H1 (cell line): ENCODE data around the gene RHBDD1. TPM values are rescaled to one million over a fixed set of nuclear protein-coding genes. Genes with fewer than 3 reads are reported as not detected.

Source experiments
- ASH2L ChIP-seq: fragments of 200-600, 300-600 bp; sonication (generic); IDR thresholded peaks from one replicate; pipeline ENCODE4 v1.7.1; 2017; ENCODE audit warnings: low read length
- CHD2 ChIP-seq: IDR thresholded peaks from 2 replicates; pipeline ENCODE4 v1.6.1; 2012; ENCODE audit warnings: low read length, improper control_type of control experiment
- RNF2 ChIP-seq: fragments of 200-900, 300-1000 bp; sonication (generic); IDR thresholded peaks from 2 replicates; pipeline ENCODE4 v1.7.1; 2016; ENCODE audit warnings: borderline replicate concordance, low read depth, mild to moderate bottlenecking, antibody characterized with exemption, low read length; ENCODE audit not compliant: poor library complexity, severe bottlenecking; ENCODE audit errors: missing control alignments
- SP1 ChIP-seq: IDR thresholded peaks from 2 replicates; pipeline ENCODE4 v1.6.1; 2011; ENCODE audit warnings: low read depth, low read length
- polyA plus RNA-seq, 7 experiments: library from polyadenylated mRNA; depleted of rRNA in 3 of 7; stranded (reverse) in 5 of 7; unstranded in 2 of 7; fragments of >200 nt in 5 of 7; fragments of 200-250 nt in 2 of 7; gene quantifications; 1 replicate in 5 of 7; 2 replicates in 1 of 7; 4 replicates in 1 of 7; pipeline versions ENCODE4 v1.2.1 to v1.2.3, GENCODE V29; 2011 to 2013; ENCODE audit warnings: missing spikeins in 2 of 7, mixed read lengths in 2 of 7
- total RNA-seq: library from RNA; stranded (reverse); fragmentation: NEBNext Ultra II Directional; extraction: Animal tissue kit (Norgen Biotek cat#: 25700); gene quantifications from 2 replicates; pipeline ENCODE4 v1.2.1, GENCODE V29; 2021
- TF ChIP-seq, protein P1 (sequence below): fragments of 300-600 bp; sonication (generic); IDR thresholded peaks from 2 replicates; pipeline ENCODE4 v1.7.1; 2012; ENCODE audit warnings: low read length, moderate library complexity, mild to moderate bottlenecking, inconsistent platforms; ENCODE audit not compliant: insufficient replicate concordance

Gene RHBDD1
- total and polyA plus RNA-seq, 2 of the 8 experiments (the other 6 are each of a cell fraction or from before 2014, with no cell fraction given) = 10.5 to 23.1 TPM

DNA sequence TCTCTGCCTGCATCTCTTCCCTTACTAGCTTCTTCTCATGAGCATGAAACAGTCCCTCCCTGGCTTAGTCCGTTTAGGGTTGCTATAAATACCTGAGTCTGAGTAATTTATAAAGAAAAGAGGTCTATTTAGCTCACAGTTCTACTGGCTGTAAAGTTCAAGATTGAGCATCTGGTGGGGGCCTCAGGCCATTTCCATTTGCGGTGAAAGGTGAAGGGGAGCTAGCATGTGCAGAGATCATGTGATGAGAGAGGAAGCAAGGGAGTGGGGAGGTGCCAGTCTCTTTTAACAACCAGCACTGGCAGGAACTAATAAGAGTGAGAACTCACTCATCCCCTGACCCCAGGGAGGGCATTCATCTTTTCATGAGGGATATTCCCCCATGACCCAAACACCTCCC lies 26.8 kb downstream of the RHBDD1 start (continued):
- TF ChIP-seq, protein P1, sequence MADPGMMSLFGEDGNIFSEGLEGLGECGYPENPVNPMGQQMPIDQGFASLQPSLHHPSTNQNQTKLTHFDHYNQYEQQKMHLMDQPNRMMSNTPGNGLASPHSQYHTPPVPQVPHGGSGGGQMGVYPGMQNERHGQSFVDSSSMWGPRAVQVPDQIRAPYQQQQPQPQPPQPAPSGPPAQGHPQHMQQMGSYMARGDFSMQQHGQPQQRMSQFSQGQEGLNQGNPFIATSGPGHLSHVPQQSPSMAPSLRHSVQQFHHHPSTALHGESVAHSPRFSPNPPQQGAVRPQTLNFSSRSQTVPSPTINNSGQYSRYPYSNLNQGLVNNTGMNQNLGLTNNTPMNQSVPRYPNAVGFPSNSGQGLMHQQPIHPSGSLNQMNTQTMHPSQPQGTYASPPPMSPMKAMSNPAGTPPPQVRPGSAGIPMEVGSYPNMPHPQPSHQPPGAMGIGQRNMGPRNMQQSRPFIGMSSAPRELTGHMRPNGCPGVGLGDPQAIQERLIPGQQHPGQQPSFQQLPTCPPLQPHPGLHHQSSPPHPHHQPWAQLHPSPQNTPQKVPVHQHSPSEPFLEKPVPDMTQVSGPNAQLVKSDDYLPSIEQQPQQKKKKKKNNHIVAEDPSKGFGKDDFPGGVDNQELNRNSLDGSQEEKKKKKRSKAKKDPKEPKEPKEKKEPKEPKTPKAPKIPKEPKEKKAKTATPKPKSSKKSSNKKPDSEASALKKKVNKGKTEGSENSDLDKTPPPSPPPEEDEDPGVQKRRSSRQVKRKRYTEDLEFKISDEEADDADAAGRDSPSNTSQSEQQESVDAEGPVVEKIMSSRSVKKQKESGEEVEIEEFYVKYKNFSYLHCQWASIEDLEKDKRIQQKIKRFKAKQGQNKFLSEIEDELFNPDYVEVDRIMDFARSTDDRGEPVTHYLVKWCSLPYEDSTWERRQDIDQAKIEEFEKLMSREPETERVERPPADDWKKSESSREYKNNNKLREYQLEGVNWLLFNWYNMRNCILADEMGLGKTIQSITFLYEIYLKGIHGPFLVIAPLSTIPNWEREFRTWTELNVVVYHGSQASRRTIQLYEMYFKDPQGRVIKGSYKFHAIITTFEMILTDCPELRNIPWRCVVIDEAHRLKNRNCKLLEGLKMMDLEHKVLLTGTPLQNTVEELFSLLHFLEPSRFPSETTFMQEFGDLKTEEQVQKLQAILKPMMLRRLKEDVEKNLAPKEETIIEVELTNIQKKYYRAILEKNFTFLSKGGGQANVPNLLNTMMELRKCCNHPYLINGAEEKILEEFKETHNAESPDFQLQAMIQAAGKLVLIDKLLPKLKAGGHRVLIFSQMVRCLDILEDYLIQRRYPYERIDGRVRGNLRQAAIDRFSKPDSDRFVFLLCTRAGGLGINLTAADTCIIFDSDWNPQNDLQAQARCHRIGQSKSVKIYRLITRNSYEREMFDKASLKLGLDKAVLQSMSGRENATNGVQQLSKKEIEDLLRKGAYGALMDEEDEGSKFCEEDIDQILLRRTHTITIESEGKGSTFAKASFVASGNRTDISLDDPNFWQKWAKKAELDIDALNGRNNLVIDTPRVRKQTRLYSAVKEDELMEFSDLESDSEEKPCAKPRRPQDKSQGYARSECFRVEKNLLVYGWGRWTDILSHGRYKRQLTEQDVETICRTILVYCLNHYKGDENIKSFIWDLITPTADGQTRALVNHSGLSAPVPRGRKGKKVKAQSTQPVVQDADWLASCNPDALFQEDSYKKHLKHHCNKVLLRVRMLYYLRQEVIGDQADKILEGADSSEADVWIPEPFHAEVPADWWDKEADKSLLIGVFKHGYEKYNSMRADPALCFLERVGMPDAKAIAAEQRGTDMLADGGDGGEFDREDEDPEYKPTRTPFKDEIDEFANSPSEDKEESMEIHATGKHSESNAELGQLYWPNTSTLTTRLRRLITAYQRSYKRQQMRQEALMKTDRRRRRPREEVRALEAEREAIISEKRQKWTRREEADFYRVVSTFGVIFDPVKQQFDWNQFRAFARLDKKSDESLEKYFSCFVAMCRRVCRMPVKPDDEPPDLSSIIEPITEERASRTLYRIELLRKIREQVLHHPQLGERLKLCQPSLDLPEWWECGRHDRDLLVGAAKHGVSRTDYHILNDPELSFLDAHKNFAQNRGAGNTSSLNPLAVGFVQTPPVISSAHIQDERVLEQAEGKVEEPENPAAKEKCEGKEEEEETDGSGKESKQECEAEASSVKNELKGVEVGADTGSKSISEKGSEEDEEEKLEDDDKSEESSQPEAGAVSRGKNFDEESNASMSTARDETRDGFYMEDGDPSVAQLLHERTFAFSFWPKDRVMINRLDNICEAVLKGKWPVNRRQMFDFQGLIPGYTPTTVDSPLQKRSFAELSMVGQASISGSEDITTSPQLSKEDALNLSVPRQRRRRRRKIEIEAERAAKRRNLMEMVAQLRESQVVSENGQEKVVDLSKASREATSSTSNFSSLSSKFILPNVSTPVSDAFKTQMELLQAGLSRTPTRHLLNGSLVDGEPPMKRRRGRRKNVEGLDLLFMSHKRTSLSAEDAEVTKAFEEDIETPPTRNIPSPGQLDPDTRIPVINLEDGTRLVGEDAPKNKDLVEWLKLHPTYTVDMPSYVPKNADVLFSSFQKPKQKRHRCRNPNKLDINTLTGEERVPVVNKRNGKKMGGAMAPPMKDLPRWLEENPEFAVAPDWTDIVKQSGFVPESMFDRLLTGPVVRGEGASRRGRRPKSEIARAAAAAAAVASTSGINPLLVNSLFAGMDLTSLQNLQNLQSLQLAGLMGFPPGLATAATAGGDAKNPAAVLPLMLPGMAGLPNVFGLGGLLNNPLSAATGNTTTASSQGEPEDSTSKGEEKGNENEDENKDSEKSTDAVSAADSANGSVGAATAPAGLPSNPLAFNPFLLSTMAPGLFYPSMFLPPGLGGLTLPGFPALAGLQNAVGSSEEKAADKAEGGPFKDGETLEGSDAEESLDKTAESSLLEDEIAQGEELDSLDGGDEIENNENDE = no peak
- TF ChIP-seq RNF2 (no peak), CHD2 (no peak), SP1 (no peak), ASH2L (no peak)
